HG03378 (cell line): ENCODE measurements around the gene DPP6.
"Not testable (repeated sequence)": the region's sequence is repeated elsewhere in the genome, so short reads cannot be mapped to it uniquely, and the experiment has no call there.

Experiments used
- ATAC-seq: cut with Tn5 transposase; IDR thresholded peaks from one replicate; pipeline ENCODE4 v1.9.1; 2021; ENCODE audit warnings: mild to moderate bottlenecking, moderate library complexity; ENCODE audit not compliant: unreplicated experiment

DPP6 gene

GRCh38 chr7:154646126-154647013, 594.2 kb downstream of the DPP6 start:
- ATAC-seq: no peak

GRCh38 chr7:154647625-154648024, 595.4 kb downstream of the DPP6 start:
- no peak for ATAC-seq

- no peak for ATAC-seq
These were observed 596.8 kb downstream of the DPP6 start for GRCh38 chr7:154649015-154649414.

GRCh38 chr7:154649434-154649833, 597.2 kb downstream of the DPP6 start:
- ATAC-seq: no peak

- no peak for ATAC-seq
These were observed 598.1 kb downstream of the DPP6 start for GRCh38 chr7:154650275-154650674.

GRCh38 chr7:154651501-154651900, 599.3 kb downstream of the DPP6 start:
- ATAC-seq: no peak

- ATAC-seq: no peak
These were observed 600.4 kb downstream of the DPP6 start for GRCh38 chr7:154652564-154652963.

- no peak for ATAC-seq
These were observed 601.1 kb downstream of the DPP6 start for GRCh38 chr7:154653281-154653680.

- ATAC-seq: no peak
These were observed 604.4 kb downstream of the DPP6 start for GRCh38 chr7:154656618-154657017.

- ATAC-seq: no peak
These were observed 614.6 kb downstream of the DPP6 start for GRCh38 chr7:154666768-154667167.

- ATAC-seq: no peak
These were observed 620.6 kb downstream of the DPP6 start for GRCh38 chr7:154672659-154673415.

- no peak for ATAC-seq
These were observed 622.0 kb downstream of the DPP6 start for GRCh38 chr7:154674191-154674590.

- ATAC-seq: no peak
These were observed 623.4 kb downstream of the DPP6 start for GRCh38 chr7:154675560-154675959.

- not testable (repeated sequence) for ATAC-seq
These were observed 623.8 kb downstream of the DPP6 start for GRCh38 chr7:154676033-154676421.

- ATAC-seq: no peak
These were observed 624.4 kb downstream of the DPP6 start for GRCh38 chr7:154676422-154677073.

GRCh38 chr7:154677454-154677853, 625.3 kb downstream of the DPP6 start:
- ATAC-seq: no peak

GRCh38 chr7:154678001-154678550, 625.9 kb downstream of the DPP6 start:
- ATAC-seq: not testable (repeated sequence)

GRCh38 chr7:154679379-154680053, 627.3 kb downstream of the DPP6 start:
- no peak for ATAC-seq

GRCh38 chr7:154680894-154681659, 628.9 kb downstream of the DPP6 start:
- ATAC-seq: no peak

- ATAC-seq: no peak
These were observed 629.8 kb downstream of the DPP6 start for GRCh38 chr7:154682003-154682402.
